Uterus (tissue), 4 donors: ENCODE measurements around the gene SPNS1. TPM values are rescaled to one million over a fixed set of nuclear protein-coding genes. Genes with fewer than 3 reads are reported as not detected.
"Not testable (repeated sequence)": the region's sequence is repeated elsewhere in the genome, so short reads cannot be mapped to it uniquely, and the experiment has no call there.

Experiments
- DNase-seq, 2 donors: peaks; one replicate each; pipeline ENCODE4 v3.0.0-alpha.2; 2019 to 2020
- H3K27ac ChIP-seq, 2 donors: fragments of 200-600 bp; sonication (generic); 1 replicate in 1 of 2; 2 replicates in 1 of 2; pipeline ENCODE4 v1.5.1; 2016 to 2018
- H3K27me3 ChIP-seq, 2 donors: fragments of 200-600 bp; sonication (generic); one replicate each; pipeline ENCODE4 v1.5.1; 2018 to 2019; ENCODE audit warnings: control low read depth in 1 of 2
- H3K36me3 ChIP-seq, 2 donors: fragments of 200-600 bp; sonication (generic); one replicate each; pipeline ENCODE4 v1.5.1; 2019; ENCODE audit warnings: control low read depth in 1 of 2
- H3K4me1 ChIP-seq, 2 donors: fragments of 200-600 bp; sonication (generic); one replicate each; pipeline ENCODE4 v1.5.1; 2018 to 2019; ENCODE audit warnings: control low read depth in 1 of 2
- H3K4me3 ChIP-seq, 2 donors: fragments of 200-600 bp; sonication (generic); 1 replicate in 1 of 2; 2 replicates in 1 of 2; pipeline ENCODE4 v1.5.1; 2018 to 2019; ENCODE audit warnings: mild to moderate bottlenecking in 1 of 2
- H3K9me3 ChIP-seq, 2 donors: fragments of 200-600 bp; sonication (generic); one replicate each; pipeline ENCODE4 v1.5.1; 2019; ENCODE audit warnings: control low read depth in 1 of 2
- POLR2A ChIP-seq, 2 donors: fragments of 450-650 bp; IDR thresholded peaks; one replicate each; pipeline ENCODE4 v1.6.1; 2016; ENCODE audit warnings: antibody characterized with exemption in 2 of 2, mild to moderate bottlenecking in 1 of 2, moderate library complexity in 1 of 2
- intact Hi-C: fragments of 100-400 bp; cut with DNase I; formaldehyde crosslinking; loops from one replicate; pipeline ENCODE4 v1.15.1; 2023; ENCODE audit warnings: low total_unique reads
- total RNA-seq, 4 donors: library from RNA; depleted of rRNA in 3 of 4; stranded (reverse); fragments of >200 nt in 3 of 4; gene quantifications; one replicate each; pipeline versions ENCODE4 v1.1.0 to v1.2.4, GENCODE V29; 2014 to 2023
- TF ChIP-seq, protein P1 (sequence below), 4 experiments: fragments of 200-600 bp in 2 of 4; fragments of 450-650 bp in 2 of 4; sonication (generic) in 2 of 4; IDR thresholded peaks; one replicate each; pipeline ENCODE4 v1.5.1; 2016 to 2019; ENCODE audit warnings: antibody characterized with exemption in 4 of 4, mild to moderate bottlenecking in 2 of 4, moderate library complexity in 1 of 4
- donor health status: DM: yes; HTN: yes; CAD: no.

SPNS1 gene
- total RNA-seq, 4 donors from 2014 or later: 7.4 to 74.3 (median 25.3) TPM

GRCh38 chr16:28958836-28959235 is 15.7 kb upstream of the SPNS1 start:
- no peaks in the 10 kb centered on the region for H3K4me1 ChIP-seq
- H3K9me3 ChIP-seq: no peaks in the 10 kb centered on the region
- H3K4me3 ChIP-seq: no peak overlapping the region
- DNase-seq: no peak
- no peak overlapping the region for H3K27ac ChIP-seq
- no peaks in the 10 kb centered on the region for H3K36me3 ChIP-seq
- TF ChIP-seq, protein P1, sequence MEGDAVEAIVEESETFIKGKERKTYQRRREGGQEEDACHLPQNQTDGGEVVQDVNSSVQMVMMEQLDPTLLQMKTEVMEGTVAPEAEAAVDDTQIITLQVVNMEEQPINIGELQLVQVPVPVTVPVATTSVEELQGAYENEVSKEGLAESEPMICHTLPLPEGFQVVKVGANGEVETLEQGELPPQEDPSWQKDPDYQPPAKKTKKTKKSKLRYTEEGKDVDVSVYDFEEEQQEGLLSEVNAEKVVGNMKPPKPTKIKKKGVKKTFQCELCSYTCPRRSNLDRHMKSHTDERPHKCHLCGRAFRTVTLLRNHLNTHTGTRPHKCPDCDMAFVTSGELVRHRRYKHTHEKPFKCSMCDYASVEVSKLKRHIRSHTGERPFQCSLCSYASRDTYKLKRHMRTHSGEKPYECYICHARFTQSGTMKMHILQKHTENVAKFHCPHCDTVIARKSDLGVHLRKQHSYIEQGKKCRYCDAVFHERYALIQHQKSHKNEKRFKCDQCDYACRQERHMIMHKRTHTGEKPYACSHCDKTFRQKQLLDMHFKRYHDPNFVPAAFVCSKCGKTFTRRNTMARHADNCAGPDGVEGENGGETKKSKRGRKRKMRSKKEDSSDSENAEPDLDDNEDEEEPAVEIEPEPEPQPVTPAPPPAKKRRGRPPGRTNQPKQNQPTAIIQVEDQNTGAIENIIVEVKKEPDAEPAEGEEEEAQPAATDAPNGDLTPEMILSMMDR (IDR thresholded peaks at IDR 0.05): no peak
- no peak for TF ChIP-seq POLR2A (IDR thresholded peaks at IDR 0.05)
- no peaks in the 10 kb centered on the region for H3K27me3 ChIP-seq
- intact Hi-C loops: no loop called here

GRCh38 chr16:28964072-28964471 is 10.5 kb upstream of the SPNS1 start:
- Histone ChIP-seq H3K27me3 (no peaks in the 10 kb centered on the region), H3K36me3 (no peaks in the 10 kb centered on the region), H3K4me3 (no peak overlapping the region), H3K9me3 (no peaks in the 10 kb centered on the region), H3K27ac (no peak overlapping the region), H3K4me1 (no peaks in the 10 kb centered on the region)
- TF ChIP-seq, protein P1 (IDR thresholded peaks at IDR 0.05): no peak
- TF ChIP-seq POLR2A (IDR thresholded peaks at IDR 0.05): no peak
- intact Hi-C loops: no loop called here
- DNase-seq: no peak

DNA sequence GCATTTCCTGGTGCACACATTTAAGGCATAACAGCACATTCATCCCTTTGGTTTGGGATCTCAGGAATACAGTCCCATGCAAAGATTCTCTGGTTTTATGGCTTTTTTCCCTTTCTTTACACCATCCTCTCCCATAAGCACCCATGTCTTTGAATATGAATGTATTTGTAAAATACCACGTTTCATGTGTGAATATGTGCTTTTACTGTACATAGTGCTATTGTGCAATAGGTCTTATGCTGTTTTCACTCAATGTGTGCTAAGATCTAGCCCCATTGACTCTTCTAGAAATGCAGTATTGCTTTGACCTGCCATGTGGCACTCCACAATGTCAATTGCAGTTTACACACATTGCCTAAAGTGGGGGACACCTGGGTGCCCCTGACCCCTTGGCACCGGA is 10.1 kb upstream of the SPNS1 start:
- Histone ChIP-seq H3K27ac (no peak overlapping the region), H3K4me3 (no peak overlapping the region), H3K36me3 (no peaks in the 10 kb centered on the region), H3K9me3 (no peaks in the 10 kb centered on the region), H3K27me3 (no peaks in the 10 kb centered on the region), H3K4me1 (no peaks in the 10 kb centered on the region)
- TF ChIP-seq, protein P1 (IDR thresholded peaks at IDR 0.05): no peak
- TF ChIP-seq POLR2A (IDR thresholded peaks at IDR 0.05): no peak
- intact Hi-C loops: no loop called here
- DNase-seq: no peak

DNA sequence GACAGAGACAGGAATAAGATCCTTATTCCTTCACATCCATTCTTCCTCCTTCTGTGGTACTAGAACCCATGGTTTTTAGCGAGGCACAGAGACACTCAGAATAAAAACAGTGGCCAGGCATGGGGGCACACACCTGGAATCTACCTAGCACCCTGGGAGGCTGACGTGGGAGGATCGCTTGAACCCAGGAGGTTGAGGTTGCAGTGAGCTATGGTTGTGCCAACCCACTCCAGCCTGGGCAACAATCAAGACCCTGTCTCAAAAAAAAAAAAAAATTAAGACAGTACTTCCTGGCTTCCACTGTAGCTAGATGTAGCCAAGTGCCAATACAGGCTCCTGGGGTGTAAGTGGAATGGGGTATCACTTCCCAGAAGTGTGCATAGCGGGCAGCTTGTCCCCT is 7.4 kb upstream of the SPNS1 start:
- no peak for DNase-seq
- intact Hi-C loops: no loop called here
- Histone ChIP-seq H3K4me3 (no peak overlapping the region), H3K27me3 (no peaks in the 10 kb centered on the region), H3K27ac (no peak overlapping the region), H3K4me1 (no peaks in the 10 kb centered on the region), H3K9me3 (no peaks in the 10 kb centered on the region), H3K36me3 (no peaks in the 10 kb centered on the region)
- TF ChIP-seq, protein P1 (IDR thresholded peaks at IDR 0.05): no peak
- no peak for TF ChIP-seq POLR2A (IDR thresholded peaks at IDR 0.05)

DNA sequence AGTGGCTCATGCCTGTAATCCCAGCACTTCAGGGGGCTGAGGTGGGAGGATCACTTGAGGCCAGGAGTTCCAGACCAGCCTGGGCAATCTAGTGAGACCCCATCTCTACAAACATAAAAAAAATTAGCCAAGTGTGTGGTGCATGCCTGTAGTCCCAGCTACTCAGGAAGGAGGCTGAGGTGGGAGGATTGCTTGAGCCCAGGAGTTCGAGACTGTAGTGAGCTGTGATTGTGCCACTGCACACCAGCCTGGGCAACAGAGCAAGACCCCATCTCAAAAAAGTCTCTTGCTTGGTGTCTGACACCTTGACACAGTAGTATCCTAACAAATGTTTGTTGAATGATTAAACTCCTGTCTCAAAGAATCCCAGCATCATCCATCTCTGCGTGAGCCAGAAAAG is 4.9 kb upstream of the SPNS1 start:
- DNase-seq, intact Hi-C loops, H3K4me3 ChIP-seq: not testable (repeated sequence)

GRCh38 chr16:28974007-28974436 is 556 bp upstream of the SPNS1 start:
- Histone ChIP-seq H3K4me3 (peak overlapping the region; percentile 83 to 96), H3K27ac (peak overlapping the region; percentile 86 to 89), H3K9me3 (no peaks in the 10 kb centered on the region), H3K27me3 (no peaks in the 10 kb centered on the region), H3K4me1 (peaks cover 5 to 12% of the 10 kb centered on the region in 2 donors), H3K36me3 (no peaks in the 10 kb centered on the region)
- TF ChIP-seq, protein P1 (IDR thresholded peaks at IDR 0.05): peak; percentile 36 to 50 (median 38)
- TF ChIP-seq POLR2A (IDR thresholded peaks at IDR 0.05): no peak
- intact Hi-C loops: no loop called here
- DNase-seq: peak; percentile 53 to 64

More for the DNA sequence above, 4.9 kb upstream of the SPNS1 start:
- not testable (repeated sequence) for H3K9me3 ChIP-seq, H3K27ac ChIP-seq, H3K4me1 ChIP-seq, H3K27me3 ChIP-seq, H3K36me3 ChIP-seq
